OCI-LY7 (cell line): ENCODE results near the gene RPL29. TPM values are rescaled to one million over a fixed set of nuclear protein-coding genes. Genes with fewer than 3 reads are reported as not detected.

Source experiments
- BruUV-seq: library from RNA; stranded (reverse); fragments of 400-500 nt; replicated peaks from 2 replicates; lab custom pipeline; 2021; lab: Mats Ljungman, UMichigan
- CTCF ChIA-PET: fragments of 300-600 bp; sonication (Branson Sonifier 250); formaldehyde crosslinking; loops from one replicate; lab custom pipeline; 2022; ENCODE audit warnings: antibody characterized with exemption; ENCODE audit not compliant: unreplicated experiment; lab: Charles Lee
- POLR2A ChIA-PET: fragments of 300-600 bp; sonication (Branson Sonifier 250); formaldehyde crosslinking; loops from one replicate; lab custom pipeline; 2022; ENCODE audit warnings: antibody characterized with exemption; lab: Charles Lee
- DNase-seq: peaks from one replicate; pipeline ENCODE4 v3.0.0-alpha.2; 2015; ENCODE audit warnings: low spot score
- H2AFZ ChIP-seq: fragments of 200-600 bp; sonication (generic), shearing (Covaris generic); 2 replicates; pipeline ENCODE4 v1.6.1; 2014; ENCODE audit warnings: mild to moderate bottlenecking, antibody characterized with exemption, low read length, moderate library complexity
- H3K27ac ChIP-seq: fragments of 200-600 bp; sonication (generic); 2 replicates; pipeline ENCODE4 v1.5.1; 2014; ENCODE audit warnings: mixed run types, low read depth, mild to moderate bottlenecking, moderate library complexity, low read length, inconsistent platforms; ENCODE audit not compliant: poor library complexity, severe bottlenecking
- H3K36me3 ChIP-seq: fragments of 200-600 bp; sonication (generic); 2 replicates; pipeline ENCODE4 v1.6.1; 2014; ENCODE audit warnings: mild to moderate bottlenecking, antibody characterized with exemption, low read length, moderate library complexity, mixed read lengths; ENCODE audit not compliant: insufficient read depth
- H3K4me1 ChIP-seq: fragments of 200-600 bp; sonication (generic); 2 replicates; pipeline ENCODE4 v1.5.1; 2014; ENCODE audit warnings: mild to moderate bottlenecking, low read length; ENCODE audit not compliant: insufficient read depth, poor library complexity, severe bottlenecking
- H3K4me2 ChIP-seq: fragments of 200-600 bp; sonication (generic); 2 replicates; pipeline ENCODE4 v1.6.1; 2014; ENCODE audit warnings: mild to moderate bottlenecking, low read length
- H3K4me3 ChIP-seq: fragments of 200-600 bp; sonication (generic); 2 replicates; pipeline ENCODE4 v1.5.1; 2014; ENCODE audit warnings: mild to moderate bottlenecking, low read depth, low read length; ENCODE audit not compliant: poor library complexity, severe bottlenecking
- H3K79me2 ChIP-seq: fragments of 200-600 bp; sonication (generic); 2 replicates; pipeline ENCODE4 v1.6.1; 2016; ENCODE audit warnings: low read depth, mild to moderate bottlenecking, low read length, moderate library complexity, mixed read lengths; ENCODE audit not compliant: insufficient read depth
- H3K9me2 ChIP-seq: fragments of 200-600 bp; sonication (generic); 2 replicates; pipeline ENCODE4 v1.6.1; 2016; ENCODE audit warnings: mild to moderate bottlenecking, low read length, mixed read lengths; ENCODE audit not compliant: insufficient read depth
- H3K9me3 ChIP-seq: fragments of 200-600 bp; sonication (generic); 2 replicates; pipeline ENCODE4 v1.6.1; 2014; ENCODE audit warnings: mild to moderate bottlenecking, mixed run types, low read length, mixed read lengths
- H4K20me1 ChIP-seq: fragments of 200-600 bp; sonication (generic); 2 replicates; pipeline ENCODE4 v1.6.1; 2014; ENCODE audit warnings: mild to moderate bottlenecking, antibody characterized with exemption, low read length, moderate library complexity, mixed read lengths; ENCODE audit not compliant: insufficient read depth
- CTCF ChIP-seq: fragments of 200-600 bp; sonication (generic); conservative IDR thresholded peaks from 2 replicates; pipeline ENCODE4 v1.5.1; 2014; ENCODE audit warnings: mild to moderate bottlenecking, antibody characterized with exemption, low read length, moderate library complexity, mixed read lengths
- EZH2phosphoT487 ChIP-seq: fragments of 200-600 bp; sonication (generic); IDR thresholded peaks from 2 replicates; pipeline ENCODE4 v1.6.1; 2018; ENCODE audit warnings: low read depth, borderline replicate concordance, mild to moderate bottlenecking, mixed run types, antibody characterized with exemption, low read length, moderate library complexity, mixed read lengths
- intact Hi-C: fragments of 100-400 bp; cut with micrococcal nuclease; formaldehyde crosslinking; loops from one replicate; pipeline ENCODE4 v1.10.0; 2022; ENCODE audit not compliant: unreplicated experiment
- total RNA-seq, 2 experiments: library from RNA; depleted of rRNA in 1 of 2; stranded (reverse); fragments of >200 nt in 1 of 2; shearing (Covaris generic) in 1 of 2; gene quantifications; 2 replicates each; pipeline ENCODE4 v1.2.3, GENCODE V29; 2014 to 2022

Gene RPL29
- total RNA-seq, 2 experiments from 2014 or later = 1,535 to 1,781 TPM

DNA sequence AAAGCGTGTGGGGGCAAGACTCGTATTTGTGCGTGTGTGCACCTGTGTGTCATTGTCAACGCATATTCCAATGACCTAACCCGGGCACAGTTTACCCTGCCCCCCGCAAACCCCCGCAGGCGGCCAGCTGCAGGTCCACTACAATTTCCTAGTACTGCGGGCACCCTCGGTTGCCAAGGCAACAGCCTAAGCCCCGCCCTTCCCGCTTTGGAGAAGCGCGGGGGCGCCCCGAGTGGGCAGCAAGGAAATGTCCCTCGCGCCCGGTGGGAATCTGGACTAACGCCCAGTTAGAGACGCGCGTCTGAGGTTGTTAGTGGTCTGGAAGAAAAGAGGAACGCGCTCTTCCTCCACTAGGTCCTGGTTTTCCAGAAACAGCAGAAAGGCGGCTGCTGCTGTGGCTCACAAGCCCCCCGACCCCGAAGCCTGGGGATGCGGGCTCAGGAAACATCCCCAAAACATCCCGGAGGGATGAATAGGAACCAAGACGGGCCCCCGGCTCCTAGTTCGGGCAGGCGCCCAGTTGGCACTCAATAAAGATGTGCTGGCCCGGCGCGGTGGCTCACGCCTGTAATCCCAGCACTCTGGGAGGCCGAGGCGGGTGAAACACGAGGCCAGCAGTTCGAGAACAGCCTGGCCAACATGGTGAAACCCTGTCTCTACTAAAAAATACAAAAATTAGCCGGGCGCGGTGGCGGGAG, 19.7 kb downstream of the RPL29 start:
- H2AFZ ChIP-seq = peak overlapping the region; percentile 95; the same call in 1 of the 2 replicates
- intact Hi-C loops = loop anchor here (2.0 kb wide), 1 partner anchor 19 kb away; the partner anchor contains the start of gene RPL29

GRCh38 chr3:51974963-51975851, 20.5 kb downstream of the RPL29 start, which contains the start of gene ABHD14A:
Gene ABHD14A (plus strand): TSS chr3:51975064. CDS start chr3:51975136, 72 bp downstream.
- Histone ChIP-seq H3K36me3 (no peaks in the 10 kb centered on the region), H4K20me1 (no peaks in the 10 kb centered on the region), H3K79me2 (no peaks in the 10 kb centered on the region), H3K4me3 (peak within 1 kb of the TSS; percentile 76), H3K9me3 (no peaks in the 10 kb centered on the region), H2AFZ (peak within 1 kb of the TSS; percentile 95), H3K4me1 (peaks cover 30% of the 10 kb centered on the region), H3K27ac (peak within 1 kb of the TSS; percentile 30), H3K4me2 (peak within 1 kb of the TSS; percentile 95), H3K9me2 (no peaks in the 10 kb centered on the region)
- DNase-seq = peak; percentile 72
- CTCF ChIA-PET = interaction anchor here (1.3 kb wide), 1 partner anchor 34 kb away, joined by 3 read pairs; the partner anchor contains the start of gene RRP9
- no TSS peak for BruUV-seq
- intact Hi-C loops = loop anchor here (1.0 to 2.0 kb wide), 2 partner anchors 20 to 33 kb away; partner anchors contain the start of genes PARP3 and RPL29
- no peak for TF ChIP-seq CTCF
- TF ChIP-seq EZH2phosphoT487 = no peak
- POLR2A ChIA-PET = interaction anchor here (0.7 kb wide), 1 partner anchor 33 kb away, joined by 3 read pairs; the partner anchor contains the start of genes PARP3 and RRP9

More for the DNA sequence above, 19.7 kb downstream of the RPL29 start:
- Histone ChIP-seq H3K9me2 (no peaks in the 10 kb centered on the region), H4K20me1 (no peaks in the 10 kb centered on the region), H3K4me3 (peak overlapping the region; percentile 76), H3K79me2 (no peaks in the 10 kb centered on the region), H3K9me3 (no peaks in the 10 kb centered on the region), H3K27ac (no peak overlapping the region), H3K36me3 (no peaks in the 10 kb centered on the region), H3K4me2 (peak overlapping the region; percentile 95), H3K4me1 (peaks cover 30% of the 10 kb centered on the region)
- TF ChIP-seq CTCF = 0 out of 2 replicates have a peak, but pooled peaks have one; percentile 41
- no peak for TF ChIP-seq EZH2phosphoT487
- ChIA-PET CTCF (no interaction called here), POLR2A (interaction anchor here (0.7 kb wide), 1 partner anchor 34 kb away, joined by 3 read pairs; the partner anchor contains the start of genes PARP3 and RRP9)
- no TSS peak for BruUV-seq
- peak; percentile 44 for DNase-seq
